NCI-H2196 (cell line): ENCODE measurements around the gene PFDN6.
"Not testable (repeated sequence)": the region's sequence is repeated elsewhere in the genome, so short reads cannot be mapped to it uniquely, and the experiment has no call there.

ENCODE experiments used
- DNase-seq: peaks from one replicate; lab custom pipeline; 2025; ENCODE audit not compliant: unreplicated experiment; lab: John Stamatoyannopoulos, UW

PFDN6 gene

DNA sequence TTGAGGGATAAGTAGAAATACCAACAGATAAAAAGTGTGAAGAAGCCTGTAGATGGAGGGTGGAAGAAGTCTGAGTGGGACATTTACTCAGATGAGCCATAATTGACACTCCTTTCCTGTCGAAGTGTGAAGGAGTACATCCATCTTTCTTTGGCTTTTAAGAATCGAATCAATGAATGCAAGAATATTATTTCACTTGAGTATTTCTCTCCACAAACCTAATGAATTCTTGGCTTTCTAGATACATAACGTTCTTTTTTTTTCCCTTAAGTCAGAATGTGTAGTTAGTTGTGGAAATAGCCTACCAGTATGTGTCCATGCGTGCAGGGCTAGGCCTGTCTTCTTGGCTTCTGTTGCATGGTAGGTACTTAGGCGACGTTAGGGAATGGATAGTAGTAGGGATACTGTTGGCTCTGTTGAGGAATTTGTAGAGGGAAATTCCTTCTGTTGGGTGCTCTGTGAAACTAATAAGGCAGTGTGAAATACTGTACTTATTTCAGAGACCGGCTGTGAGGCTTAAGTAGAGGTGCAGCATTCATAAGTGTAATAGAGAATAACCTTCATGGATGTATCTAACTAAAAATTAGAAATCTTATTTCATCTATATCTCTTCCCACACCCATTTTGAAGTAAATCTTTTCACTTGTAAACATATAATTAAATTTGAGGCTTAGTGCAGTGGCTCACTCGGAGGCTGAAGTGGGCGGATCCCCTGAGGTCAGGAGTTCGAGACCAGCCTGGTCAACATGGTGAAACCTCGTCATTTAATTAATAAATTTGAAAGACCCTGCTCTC lies 16.1 kb upstream of the PFDN6 start:
- no peak for DNase-seq

DNA sequence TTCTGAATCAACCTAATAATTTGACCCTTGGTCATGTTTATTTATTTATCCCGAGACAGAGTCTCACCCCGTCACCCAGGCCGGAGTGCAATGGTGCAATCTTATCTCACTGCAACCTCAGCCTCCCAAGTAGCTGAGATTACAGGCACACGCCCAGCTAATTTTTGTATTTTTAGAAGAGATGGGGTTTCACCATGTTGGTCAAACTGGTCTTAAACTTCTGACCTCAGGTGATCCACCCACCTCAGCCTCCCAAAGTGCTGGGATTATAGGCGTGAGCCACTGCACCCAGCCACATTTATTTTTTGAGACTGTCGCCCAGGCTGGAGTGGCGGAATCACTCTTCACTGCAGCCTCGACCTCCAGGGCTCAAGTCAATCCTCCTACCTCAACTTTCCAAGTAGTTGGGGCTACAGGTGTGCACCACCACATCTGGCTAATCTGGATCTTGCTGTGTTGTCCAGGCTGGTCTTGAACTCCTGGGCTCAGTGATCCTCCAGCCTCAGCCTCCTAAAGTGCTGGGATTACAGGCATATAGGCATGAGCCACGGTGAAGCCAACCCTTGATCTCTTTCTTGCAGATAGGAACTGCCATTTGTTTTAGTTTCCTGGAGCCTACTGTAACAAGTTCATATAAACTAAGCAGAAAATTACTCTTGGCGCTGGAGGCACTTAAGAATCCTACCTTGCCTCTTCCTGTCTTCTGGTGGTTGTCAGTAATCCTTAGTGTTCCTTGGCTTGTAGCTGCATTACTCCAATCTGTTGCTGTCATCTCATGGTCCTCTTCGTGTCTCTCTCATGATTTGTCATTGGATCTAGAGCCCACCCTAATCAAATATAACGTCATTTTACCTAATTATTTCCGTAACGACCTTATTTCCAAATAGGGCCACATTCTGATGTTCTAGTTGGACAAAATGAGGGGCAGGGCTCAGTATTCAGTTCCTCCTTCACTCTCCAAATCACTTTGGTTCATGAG lies 15.2 kb upstream of the PFDN6 start:
- DNase-seq: no peak

DNA sequence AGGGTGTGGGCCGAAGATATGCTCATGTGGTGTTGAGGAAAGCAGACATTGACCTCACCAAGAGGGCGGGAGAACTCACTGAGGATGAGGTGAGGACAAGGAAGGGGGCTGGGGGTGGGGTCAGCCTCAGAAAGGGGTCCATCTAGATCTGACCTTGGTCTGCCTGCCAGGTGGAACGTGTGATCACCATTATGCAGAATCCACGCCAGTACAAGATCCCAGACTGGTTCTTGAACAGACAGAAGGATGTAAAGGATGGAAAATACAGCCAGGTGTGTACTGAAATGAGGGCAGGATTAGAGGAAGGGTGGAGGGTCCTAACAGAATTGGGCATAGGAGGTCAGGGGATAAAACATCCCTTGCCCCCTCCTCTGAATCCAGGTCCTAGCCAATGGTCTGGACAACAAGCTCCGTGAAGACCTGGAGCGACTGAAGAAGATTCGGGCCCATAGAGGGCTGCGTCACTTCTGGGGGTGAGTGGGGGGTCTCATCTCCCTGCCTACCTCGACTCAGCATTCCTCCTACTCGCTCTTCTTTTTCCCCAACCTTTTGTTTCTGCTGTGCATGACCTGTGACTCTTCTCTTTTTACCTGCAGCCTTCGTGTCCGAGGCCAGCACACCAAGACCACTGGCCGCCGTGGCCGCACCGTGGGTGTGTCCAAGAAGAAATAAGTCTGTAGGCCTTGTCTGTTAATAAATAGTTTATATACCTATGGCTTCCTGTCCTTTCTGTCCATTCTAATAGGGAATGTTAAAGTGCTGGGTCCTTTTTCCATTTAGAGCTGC lies 13.4 kb upstream of the PFDN6 start:
- DNase-seq: not testable (repeated sequence)

DNA sequence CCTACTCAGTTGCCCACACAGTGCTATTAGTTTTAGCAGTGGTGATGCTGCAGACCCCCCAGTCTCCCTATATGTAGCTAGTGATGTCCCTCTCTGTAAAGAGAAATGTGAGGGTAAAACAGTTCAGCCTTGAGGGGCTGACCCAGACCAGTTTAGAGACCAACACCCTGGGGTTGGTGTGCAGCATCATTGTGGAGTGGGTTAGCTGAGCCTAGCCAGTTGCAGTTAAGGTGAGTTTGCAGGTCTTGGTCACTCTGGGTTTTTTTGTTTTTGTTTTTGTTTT lies 12.9 kb upstream of the PFDN6 start:
- no peak for DNase-seq

DNA sequence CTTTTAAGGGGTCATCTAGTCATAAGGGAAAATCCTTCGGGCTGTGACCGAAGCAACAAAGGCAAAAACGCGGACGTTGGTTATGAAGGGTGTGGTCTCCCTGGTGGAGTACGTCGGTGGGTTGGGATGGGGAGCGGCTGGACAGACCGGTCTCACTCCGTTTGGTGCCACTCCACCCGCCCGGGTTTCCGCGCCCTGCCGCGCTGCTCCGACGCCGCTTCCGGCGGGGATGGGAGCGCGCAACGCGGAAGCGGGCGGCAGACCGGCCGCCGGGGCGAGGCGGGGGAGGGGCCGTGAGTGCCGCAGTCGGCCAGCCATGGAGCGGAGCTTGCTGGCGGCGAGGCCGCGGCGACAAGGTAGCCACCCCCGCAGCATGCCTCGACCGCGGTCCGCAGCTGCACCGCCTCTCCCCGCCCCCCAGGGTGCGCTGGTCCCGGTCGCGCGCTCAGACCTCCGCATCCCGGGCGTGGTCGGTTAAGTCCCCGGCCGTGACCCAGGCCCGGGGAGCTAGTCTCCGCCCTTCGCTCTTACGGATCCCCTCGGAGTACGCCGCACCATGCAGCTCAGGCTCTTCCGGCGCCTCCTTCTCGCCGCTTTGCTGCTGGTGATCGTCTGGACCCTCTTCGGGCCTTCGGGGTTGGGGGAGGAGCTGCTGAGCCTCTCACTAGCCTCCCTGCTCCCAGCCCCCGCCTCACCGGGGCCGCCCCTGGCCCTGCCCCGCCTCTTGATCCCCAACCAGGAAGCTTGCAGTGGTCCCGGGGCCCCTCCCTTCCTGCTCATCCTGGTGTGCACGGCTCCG lies 12.3 kb upstream of the PFDN6 start, which contains the start of gene B3GALT4:
Gene B3GALT4 (plus strand): TSS at position 260 of the 799 bp plus-strand sequence. CDS start 297 bp downstream, at position 557.
- DNase-seq: peak; percentile 75

DNA sequence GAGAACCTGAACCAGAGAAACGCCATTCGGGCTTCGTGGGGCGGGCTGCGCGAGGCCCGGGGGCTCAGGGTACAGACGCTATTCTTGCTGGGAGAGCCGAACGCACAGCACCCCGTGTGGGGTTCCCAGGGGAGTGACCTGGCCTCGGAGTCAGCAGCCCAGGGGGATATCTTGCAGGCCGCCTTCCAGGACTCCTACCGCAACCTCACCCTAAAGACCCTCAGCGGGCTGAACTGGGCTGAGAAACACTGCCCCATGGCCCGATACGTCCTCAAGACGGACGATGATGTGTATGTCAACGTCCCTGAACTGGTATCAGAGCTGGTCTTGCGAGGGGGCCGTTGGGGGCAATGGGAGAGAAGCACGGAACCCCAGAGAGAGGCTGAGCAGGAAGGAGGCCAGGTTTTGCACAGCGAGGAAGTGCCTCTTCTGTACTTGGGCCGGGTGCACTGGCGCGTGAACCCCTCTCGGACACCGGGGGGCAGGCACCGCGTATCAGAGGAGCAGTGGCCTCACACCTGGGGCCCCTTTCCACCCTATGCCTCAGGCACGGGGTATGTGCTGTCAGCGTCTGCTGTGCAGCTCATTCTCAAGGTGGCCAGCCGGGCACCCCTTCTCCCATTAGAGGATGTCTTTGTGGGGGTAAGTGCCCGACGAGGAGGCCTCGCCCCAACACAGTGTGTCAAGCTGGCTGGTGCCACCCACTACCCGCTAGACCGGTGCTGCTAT lies 11.6 kb upstream of the PFDN6 start:
- no peak for DNase-seq

DNA sequence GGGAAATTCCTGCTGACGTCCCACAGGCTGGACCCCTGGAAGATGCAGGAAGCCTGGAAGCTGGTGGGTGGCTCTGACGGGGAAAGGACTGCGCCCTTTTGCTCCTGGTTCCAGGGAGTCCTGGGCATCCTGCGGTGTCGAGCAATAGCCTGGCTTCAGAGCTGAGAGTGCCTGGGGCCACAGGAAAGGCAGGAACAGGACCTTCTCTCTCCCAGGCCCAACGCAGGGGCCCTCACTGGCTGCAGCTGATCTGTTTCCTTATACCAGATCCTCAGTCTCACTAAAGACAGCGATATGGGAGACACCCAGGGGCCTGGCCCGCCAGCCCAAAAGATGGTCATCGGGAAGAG lies 11.0 kb upstream of the PFDN6 start:
- no peak for DNase-seq

DNA sequence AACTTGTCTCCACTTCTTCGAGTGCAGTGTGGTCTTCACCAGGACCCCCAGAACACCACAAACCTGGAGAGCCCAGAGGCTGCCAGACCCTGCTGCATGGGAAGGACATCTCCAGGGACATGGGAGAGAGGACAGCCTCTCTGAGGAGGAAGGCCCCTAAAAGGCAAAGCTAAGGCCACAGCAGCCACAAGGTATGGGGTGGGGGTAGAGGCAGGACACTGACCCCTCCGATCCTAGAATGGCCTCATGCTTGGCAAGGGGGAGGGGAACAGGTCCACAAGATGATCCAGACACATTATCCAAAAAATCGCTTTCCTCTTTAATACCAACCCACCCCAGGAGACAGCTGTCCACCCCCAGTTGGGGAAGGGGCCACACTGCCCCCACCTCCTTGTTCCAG lies 10.6 kb upstream of the PFDN6 start:
- DNase-seq: no peak

DNA sequence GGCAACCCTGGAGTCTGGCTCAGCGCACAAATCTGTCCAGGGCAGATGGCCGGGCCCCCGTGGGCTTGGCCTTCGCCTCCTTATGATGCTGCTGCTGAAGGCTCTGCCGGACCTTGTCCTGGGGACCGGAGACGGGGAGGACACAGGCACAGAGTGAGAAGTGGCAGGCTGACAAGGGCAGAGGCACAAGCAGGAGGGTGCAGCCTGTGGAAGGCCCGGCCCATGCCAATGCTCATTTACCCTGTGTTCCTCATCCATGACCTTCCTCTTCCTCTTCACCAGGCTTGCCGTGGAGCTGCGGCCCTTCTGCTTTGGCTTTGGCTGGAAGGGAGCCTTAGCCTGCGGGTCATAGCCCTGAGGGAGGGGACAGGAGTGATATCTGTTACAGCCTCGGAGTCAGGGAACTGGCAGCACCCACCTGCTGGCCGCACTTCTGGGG lies 10.1 kb upstream of the PFDN6 start:
- no peak for DNase-seq

DNA sequence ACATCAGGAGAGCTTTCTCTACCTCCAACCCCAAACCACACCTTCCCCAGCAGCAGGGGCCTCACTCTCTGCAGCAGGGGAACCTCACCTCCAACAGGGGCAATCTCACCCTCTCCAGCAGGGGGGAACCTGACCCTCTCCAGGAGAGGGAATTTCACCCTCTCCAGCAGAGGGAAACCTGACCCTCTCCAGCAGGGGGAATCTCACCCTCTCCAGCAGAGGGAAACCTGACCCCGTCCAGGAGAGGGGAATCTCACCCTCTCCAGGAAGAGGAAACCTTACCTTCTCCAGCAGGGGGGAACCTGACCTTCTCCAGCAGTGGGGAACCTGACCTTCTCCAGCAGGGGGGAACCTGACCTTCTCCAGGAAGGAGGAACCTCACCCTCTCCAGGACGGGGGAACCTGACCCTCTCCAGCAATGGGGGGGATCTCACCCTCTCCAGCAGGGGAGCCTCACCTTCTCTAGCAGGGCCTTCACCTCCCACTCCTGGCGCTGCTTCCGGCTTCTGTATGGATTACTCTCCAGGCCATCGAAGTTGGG lies 9.4 kb upstream of the PFDN6 start:
- peak; percentile 45 for DNase-seq

DNA sequence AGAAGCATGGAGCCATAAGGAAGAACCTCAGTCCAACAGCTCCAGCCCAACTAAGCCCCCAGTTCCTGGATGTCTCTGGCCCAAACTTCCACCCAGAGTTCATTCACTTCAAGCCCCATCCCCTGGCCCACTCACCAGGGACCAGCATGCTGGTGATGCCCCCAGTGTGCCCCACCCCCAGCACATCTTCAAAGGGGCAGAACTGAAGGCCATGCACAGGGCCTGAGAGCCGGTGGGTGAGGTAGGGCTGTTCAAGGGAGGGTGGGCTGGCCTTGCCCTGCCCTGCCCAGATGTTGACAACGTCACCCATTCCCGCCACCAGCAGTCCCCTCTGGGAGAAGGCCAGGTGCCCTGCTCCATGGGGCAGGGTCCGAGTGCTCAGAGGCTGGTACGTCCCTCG lies 8.9 kb upstream of the PFDN6 start:
- DNase-seq: no peak

DNA sequence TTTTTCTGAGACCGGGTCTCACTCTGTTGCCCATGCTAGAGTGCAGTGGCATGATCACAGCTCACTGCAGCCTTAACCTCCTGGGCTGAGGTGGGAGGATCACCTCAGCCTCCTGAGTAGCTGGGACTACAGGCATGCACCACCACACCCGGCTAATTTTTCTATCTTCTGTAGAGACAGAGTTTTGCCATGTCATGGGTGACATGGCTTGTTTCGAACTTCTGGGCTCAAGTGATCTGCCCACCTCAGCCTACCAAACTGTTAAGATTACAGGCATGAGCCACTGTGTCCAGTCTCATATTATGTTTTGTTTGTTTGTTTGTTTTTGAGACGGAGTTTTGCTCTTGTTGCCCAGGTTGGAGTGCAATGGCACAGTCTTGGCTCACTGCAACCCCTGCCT lies 4.2 kb upstream of the PFDN6 start:
- not testable (repeated sequence) for DNase-seq

DNA sequence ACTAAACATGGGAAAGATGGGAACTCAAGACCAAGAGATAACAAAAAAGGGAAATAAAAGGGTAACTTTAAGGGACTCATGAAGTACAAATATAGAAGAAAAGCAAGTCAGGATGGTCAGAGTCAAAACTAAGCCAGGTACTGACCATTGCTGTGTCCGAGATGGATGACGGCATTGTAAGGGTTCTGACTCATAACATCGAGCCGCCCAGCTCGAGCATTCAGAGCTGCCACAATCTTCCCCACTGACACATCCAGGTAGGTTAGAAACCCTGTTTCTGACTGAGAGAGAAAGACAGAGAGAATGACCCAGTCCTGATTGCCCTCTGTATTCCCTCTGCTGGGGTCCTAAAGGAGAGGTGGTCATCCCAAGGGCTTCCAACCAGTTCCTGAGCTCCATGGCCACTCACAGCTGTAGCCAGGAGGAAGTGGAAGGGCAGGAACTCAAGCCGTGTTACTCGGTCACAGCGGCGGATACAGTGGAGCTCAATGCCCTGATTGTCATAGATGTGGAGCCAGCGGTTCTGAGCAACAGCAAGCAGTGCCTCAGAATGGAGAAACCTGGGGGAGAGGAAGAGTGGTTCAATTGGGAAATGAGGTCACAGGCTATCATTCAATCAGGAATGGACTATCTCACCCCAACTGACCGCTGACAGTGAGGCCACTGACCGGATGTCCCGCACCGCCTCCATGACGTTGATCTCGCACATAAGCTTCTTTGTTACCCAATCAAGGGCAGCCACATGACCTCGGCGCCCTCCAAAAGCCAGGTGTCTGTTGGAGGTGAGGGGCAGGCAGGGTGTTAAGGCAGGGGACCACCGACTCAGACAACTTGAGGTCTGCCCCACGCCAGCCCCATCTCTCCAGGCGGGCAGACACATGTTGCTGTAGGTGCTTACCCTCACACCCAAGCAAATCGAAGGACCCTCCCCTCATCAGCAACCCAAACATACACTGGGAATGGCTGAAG lies 2.2 kb upstream of the PFDN6 start:
- no peak for DNase-seq

DNA sequence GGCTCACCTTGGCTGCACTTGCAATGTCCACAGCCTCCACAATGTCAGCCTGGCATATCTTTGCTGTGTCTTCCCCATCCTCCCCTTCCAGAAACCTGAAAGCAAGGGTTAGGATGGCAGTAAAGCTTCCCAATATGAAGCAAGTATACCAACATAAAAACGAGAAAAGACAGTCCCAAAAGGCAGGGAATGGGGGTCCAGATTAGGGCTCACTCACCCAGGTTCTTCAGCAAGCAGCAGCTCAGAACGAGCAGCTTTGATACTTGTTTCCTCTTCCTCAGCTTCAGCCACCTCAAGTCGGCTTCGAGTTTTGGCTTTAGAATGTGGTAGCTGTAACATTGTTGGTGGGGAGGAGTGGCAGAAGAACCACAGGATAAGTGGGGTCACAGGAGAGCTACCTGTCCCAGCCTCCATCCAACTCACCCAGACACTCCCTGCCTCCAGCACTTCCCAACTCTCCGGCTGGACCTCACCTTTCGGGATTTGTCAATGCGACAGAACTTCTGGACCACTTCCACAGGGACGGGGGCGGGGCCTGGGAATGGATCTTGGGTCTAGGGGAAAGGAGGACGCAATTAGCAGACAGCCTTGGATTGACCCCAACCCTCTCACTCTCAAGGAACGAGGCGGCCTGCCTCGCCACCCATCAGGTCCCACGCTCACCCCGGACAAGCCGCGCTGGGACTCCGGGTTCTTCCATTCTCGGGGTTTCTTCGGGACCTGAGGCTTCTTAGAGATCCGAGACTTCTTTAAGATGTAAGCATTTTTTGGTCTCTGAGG lies 1.1 kb upstream of the PFDN6 start:
- no peak for DNase-seq

DNA sequence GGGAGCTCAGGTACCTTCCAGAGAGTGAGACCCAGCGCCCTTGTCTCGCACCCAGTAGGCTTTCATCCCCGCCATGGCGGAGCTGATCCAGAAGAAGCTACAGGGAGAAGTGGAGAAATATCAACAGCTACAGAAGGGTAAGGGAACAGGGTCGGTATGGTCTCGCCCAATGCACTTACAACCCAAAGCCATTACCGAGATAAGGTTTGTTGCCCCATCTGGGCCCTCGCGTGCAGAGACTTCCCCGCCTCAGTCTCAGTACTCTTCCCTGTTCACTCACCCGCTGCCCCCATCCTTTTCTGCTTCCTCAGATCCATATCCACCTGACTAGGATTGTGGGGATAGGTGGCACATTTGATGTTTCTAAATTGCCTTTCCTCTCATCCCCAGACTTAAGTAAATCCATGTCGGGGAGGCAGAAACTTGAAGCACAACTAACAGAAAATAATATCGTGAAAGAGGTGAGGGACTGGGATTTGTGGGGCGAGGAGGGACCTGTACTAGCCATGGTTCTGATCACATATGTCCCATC lies 449 bp downstream of the PFDN6 start:
- no peak for DNase-seq

DNA sequence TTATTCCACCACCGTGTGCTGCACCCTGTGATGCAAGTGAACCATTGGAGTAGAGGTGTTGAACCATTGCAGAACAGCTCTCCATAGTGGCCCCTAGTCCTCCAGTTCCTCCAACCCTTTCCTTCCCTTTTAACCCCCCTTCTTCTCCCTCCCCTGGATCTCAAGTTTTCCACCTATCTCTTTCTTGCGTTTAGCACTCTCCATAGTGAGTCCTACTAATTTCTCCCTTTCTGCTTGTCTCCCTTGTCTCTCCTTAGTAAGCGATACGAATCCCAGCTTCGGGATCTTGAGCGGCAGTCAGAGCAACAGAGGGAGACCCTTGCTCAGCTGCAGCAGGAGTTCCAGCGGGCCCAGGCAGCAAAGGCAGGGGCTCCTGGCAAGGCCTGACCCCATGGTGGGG lies 1.1 kb downstream of the PFDN6 start:
- DNase-seq: no peak

DNA sequence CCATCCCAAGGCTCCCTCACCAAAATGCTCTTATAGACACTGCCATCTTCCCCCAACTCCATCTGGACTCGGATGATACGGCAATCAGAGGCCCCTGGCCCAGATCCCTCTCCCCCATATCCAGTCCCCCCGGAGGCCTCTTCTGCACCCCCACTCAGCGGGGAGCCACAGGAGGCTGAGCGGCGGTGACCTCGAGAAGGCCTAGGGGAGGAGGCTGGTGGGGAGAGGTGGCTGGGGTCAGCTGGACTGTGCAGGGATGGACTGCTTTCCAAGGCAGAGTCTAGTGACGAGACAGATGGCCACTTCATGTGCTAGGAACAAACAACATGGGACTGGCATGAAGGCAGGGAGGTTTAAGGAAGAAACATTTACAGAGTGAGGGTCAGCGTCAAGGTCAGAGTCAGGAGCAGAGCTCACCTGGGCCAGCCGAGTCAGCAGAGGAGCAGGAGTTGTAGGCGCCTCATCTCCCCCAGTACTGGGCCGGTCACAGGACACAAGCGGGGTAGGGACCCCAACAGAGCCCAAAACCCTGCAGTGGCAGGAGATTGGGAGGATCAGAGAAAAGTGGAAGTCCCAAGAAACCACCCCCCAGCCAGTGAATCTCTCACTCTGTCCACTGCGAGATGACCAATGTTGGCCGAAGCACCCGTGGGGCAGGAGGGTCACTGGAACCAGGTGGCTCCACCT lies 3.7 kb downstream of the PFDN6 start:
- no peak for DNase-seq
